ENCODE measurements around the gene TGFA. TPM values are rescaled to one million over a fixed set of nuclear protein-coding genes. Genes with fewer than 3 reads are reported as not detected.

TGFA gene
- total and polyA plus RNA-seq, 10 of the 15 experiments (the other 5 are each of a cell fraction or from before 2014, with no cell fraction given) = 0.03 to 0.23 TPM; not detected in 8

- TF ChIP-seq ESRRA (IDR thresholded peaks at IDR 0.05; ENCODE audit: low read length) = no peak
Measured at GRCh38 chr2:70501215-70501614, 52.4 kb downstream of the TGFA start (continued).

- 42% methylated on average over 7 of the region's 7 CpGs for WGBS (ENCODE audit: insufficient coverage, insufficient replicate concordance, low lambda C conversion rate, missing lambda C conversion rate)
- CTCF ChIA-PET = no interaction called here
- H3K27ac ChIP-seq (ENCODE audit: control insufficient read depth, insufficient read depth) = no peak overlapping the region
- in situ Hi-C loops (cut with MboI) (no loop called here), intact Hi-C loops (cut with micrococcal nuclease; ENCODE audit: unreplicated experiment) (no loop called here)
- H3K4me2 ChIP-seq (ENCODE audit: control insufficient read depth, insufficient read depth) = no peak overlapping the region
- H3K27me3 ChIP-seq (replicated peaks in 1 of 2; ENCODE audit: control insufficient read depth in 2 of 2, insufficient read depth in 2 of 2, low read length in 1 of 2) = no peaks in the 10 kb centered on the region; a peak in 3 of 4 replicates
- ATAC-seq (no peak), FAIRE-seq (no peak), DNase-seq (ENCODE audit: low read depth, low spot score) (no peak)
- no peak overlapping the region for H3K4me3 ChIP-seq
- no peaks in the 10 kb centered on the region for H3K4me1 ChIP-seq (ENCODE audit: control insufficient read depth, insufficient read depth, low read length)
- SMC1A ChIA-PET (ENCODE audit: uncharacterized antibody, unreplicated experiment) = no interaction called here
- H3K9ac ChIP-seq (ENCODE audit: control insufficient read depth, insufficient read depth, low read length) = no peak overlapping the region
- no peaks in the 10 kb centered on the region for H3K79me2 ChIP-seq (ENCODE audit: control insufficient read depth, insufficient read depth, low read length)
- RAD21 ChIA-PET (ENCODE audit: unreplicated experiment) = no interaction called here
- no peak overlapping the region for H2AFZ ChIP-seq (ENCODE audit: control insufficient read depth, low read depth, low read length)
- no TSS peak for BruUV-seq (replicated peaks)
- H3K36me3 ChIP-seq (ENCODE audit: control insufficient read depth in 2 of 2, insufficient read depth in 2 of 2, low read length in 1 of 2) = no peaks in the 10 kb centered on the region
- POLR2A ChIA-PET = no interaction called here
- TF ChIP-seq HDAC6 (IDR thresholded peaks at IDR 0.05; ENCODE audit: unreplicated experiment) (no peak), JUND (IDR thresholded peaks at IDR 0.05; ENCODE audit: low read depth, low read length) (no peak), BMI1 (IDR thresholded peaks at IDR 0.05; ENCODE audit: borderline replicate concordance) (no peak), ZNF687 (IDR thresholded peaks at IDR 0.05) (no peak), MEF2A (IDR thresholded peaks at IDR 0.05; ENCODE audit: insufficient read depth, low read depth, low read length) (no peak), ZNF384 (IDR thresholded peaks at IDR 0.05; ENCODE audit: borderline replicate concordance, low read depth, low read length) (no peak), ZBTB11 (CRISPR knock-in tag; IDR thresholded peaks at IDR 0.05) (no peak), ZNF622 (IDR thresholded peaks at IDR 0.05) (no peak), POU2F2 (IDR thresholded peaks at IDR 0.05; ENCODE audit: borderline replicate concordance, low read depth, low read length) (no peak), RAD51 (IDR thresholded peaks at IDR 0.05) (no peak), NFYA (IDR thresholded peaks at IDR 0.05; ENCODE audit: borderline replicate concordance, low read depth, low read length) (no peak)
- H4K20me1 ChIP-seq (ENCODE audit: control insufficient read depth, insufficient read depth) = no peaks in the 10 kb centered on the region
- no peaks in the 10 kb centered on the region for H3K9me3 ChIP-seq (replicated peaks; ENCODE audit: control insufficient read depth, insufficient read depth, low read length)
Measured at GRCh38 chr2:70499253-70499652, 54.4 kb downstream of the TGFA start.
